Measurements from ENCODE around the gene TMEM39B. TPM values are rescaled to one million over a fixed set of nuclear protein-coding genes. Genes with fewer than 3 reads are reported as not detected.
A peak's percentile ranks its signal among the peaks of the same experiment; 100 is the strongest.

Gene TMEM39B
- total RNA-seq, result 1 to 10 TPM; 6.0 to 7.9 (median 6.9) TPM

- DNase-seq (ENCODE audit: low spot score in 2 of 2), result peak; percentile 95 to 97
- Histone ChIP-seq H3K36me3 (peaks cover 30% of the 10 kb centered on the region), H3K4me1 (peaks cover 31% of the 10 kb centered on the region), H3K9me3 (no peaks in the 10 kb centered on the region), H3K27ac (peak within 1 kb of the TSS; percentile 84), H3K4me3 (peak within 1 kb of the TSS; percentile 84), H3K27me3 (no peaks in the 10 kb centered on the region)
- TF ChIP-seq POLR2AphosphoS5 (IDR thresholded peaks at IDR 0.05), result peak in 2 of 3 donors; percentile 86 to 92
- no peak for TF ChIP-seq EP300 (IDR thresholded peaks at IDR 0.05)
- TF ChIP-seq POLR2A (IDR thresholded peaks at IDR 0.05), result peak in 1 of 2 donors; percentile 20
- no peak for TF ChIP-seq CTCF (IDR thresholded peaks at IDR 0.05)
- 0% methylated on average over 21 of the region's 67 CpGs for WGBS
Measured at GRCh38 chr1:32072622-32073298, at the start of gene TMEM39B. TSS of gene TMEM39B (plus strand) at chr1:32072939. CDS start at chr1:32073048, 109 bp downstream.

- TF ChIP-seq POLR2AphosphoS5 (IDR thresholded peaks at IDR 0.05), result no peak
- TF ChIP-seq CTCF (IDR thresholded peaks at IDR 0.05), result no peak
- no peak for TF ChIP-seq POLR2A (IDR thresholded peaks at IDR 0.05)
- no peak for TF ChIP-seq EP300 (IDR thresholded peaks at IDR 0.05)
- Histone ChIP-seq H3K4me3 (no peak overlapping the region), H3K27me3 (no peaks in the 10 kb centered on the region), H3K9me3 (no peaks in the 10 kb centered on the region), H3K36me3 (peaks cover 3% of the 10 kb centered on the region), H3K27ac (no peak overlapping the region), H3K4me1 (peaks cover 46% of the 10 kb centered on the region)
- no peak for DNase-seq (ENCODE audit: low spot score in 2 of 2)
- WGBS, result 66% methylated on average over 3 of the region's 3 CpGs
Measured at GRCh38 chr1:32023351-32023750, 49.4 kb upstream of the TMEM39B start.

GRCh38 chr1:32025515-32025914, 47.2 kb upstream of the TMEM39B start:
- peaks cover 28% of the 10 kb centered on the region for H3K4me1 ChIP-seq
- no peak for DNase-seq (ENCODE audit: low spot score in 2 of 2)
- H3K9me3 ChIP-seq, result no peaks in the 10 kb centered on the region
- H3K27me3 ChIP-seq, result no peaks in the 10 kb centered on the region
- TF ChIP-seq EP300 (IDR thresholded peaks at IDR 0.05) (no peak), CTCF (IDR thresholded peaks at IDR 0.05) (no peak), POLR2A (IDR thresholded peaks at IDR 0.05) (no peak), POLR2AphosphoS5 (IDR thresholded peaks at IDR 0.05) (no peak)
- peaks cover 3% of the 10 kb centered on the region for H3K36me3 ChIP-seq
- H3K4me3 ChIP-seq, result no peak overlapping the region
- H3K27ac ChIP-seq, result no peak overlapping the region
- 80% methylated on average over 6 of the region's 6 CpGs for WGBS

- Histone ChIP-seq H3K4me3 (no peak overlapping the region), H3K36me3 (peaks cover 24% of the 10 kb centered on the region), H3K9me3 (no peaks in the 10 kb centered on the region), H3K27me3 (no peaks in the 10 kb centered on the region), H3K27ac (no peak overlapping the region), H3K4me1 (peaks cover 16% of the 10 kb centered on the region)
- 87% methylated on average over 3 of the region's 3 CpGs for WGBS
- no peak for DNase-seq (ENCODE audit: low spot score in 2 of 2)
- no peak for TF ChIP-seq CTCF (IDR thresholded peaks at IDR 0.05)
- no peak for TF ChIP-seq POLR2AphosphoS5 (IDR thresholded peaks at IDR 0.05)
- TF ChIP-seq EP300 (IDR thresholded peaks at IDR 0.05), result no peak
- no peak for TF ChIP-seq POLR2A (IDR thresholded peaks at IDR 0.05)
Measured at GRCh38 chr1:32028746-32029145, 44.0 kb upstream of the TMEM39B start.

GRCh38 chr1:32031578-32032274, 41.0 kb upstream of the TMEM39B start:
- no peak overlapping the region for H3K4me3 ChIP-seq
- H3K9me3 ChIP-seq, result no peaks in the 10 kb centered on the region
- 83% methylated on average over 8 of the region's 8 CpGs for WGBS
- H3K27ac ChIP-seq, result no peak overlapping the region
- no peak for DNase-seq (ENCODE audit: low spot score in 2 of 2)
- peaks cover 40% of the 10 kb centered on the region for H3K36me3 ChIP-seq
- no peak for TF ChIP-seq EP300 (IDR thresholded peaks at IDR 0.05)
- no peak for TF ChIP-seq CTCF (IDR thresholded peaks at IDR 0.05)
- TF ChIP-seq POLR2AphosphoS5 (IDR thresholded peaks at IDR 0.05), result no peak
- no peak for TF ChIP-seq POLR2A (IDR thresholded peaks at IDR 0.05)
- peaks cover 10% of the 10 kb centered on the region for H3K4me1 ChIP-seq
- no peaks in the 10 kb centered on the region for H3K27me3 ChIP-seq

Data from suprapubic skin (tissue), 4 donors.